Measurements from ENCODE around the gene TLE1.
"Not testable (repeated sequence)": the region's sequence is repeated elsewhere in the genome, so short reads cannot be mapped to it uniquely, and the experiment has no call there.

The TLE1 gene

GRCh38 chr9:81609782-81610739, 79.3 kb downstream of the TLE1 start:
- Histone ChIP-seq H3K9me3 (ENCODE audit: control insufficient read depth, low read length) (no peaks in the 10 kb centered on the region), H2BK120ac (ENCODE audit: low read depth, low read length) (no peak overlapping the region), H3K4me2 (ENCODE audit: low read length, poor library complexity, severe bottlenecking) (peak overlapping the region; percentile 5), H3K18ac (ENCODE audit: low read depth in 1 of 2, low read length in 2 of 2) (no peak overlapping the region), H2BK15ac (ENCODE audit: low read depth, poor library complexity, severe bottlenecking) (no peak overlapping the region), H2BK5ac (ENCODE audit: low read depth, low read length, poor library complexity, severe bottlenecking) (no peak overlapping the region), H3K4me1 (ENCODE audit: control insufficient read depth, insufficient read depth, low read depth, low read length) (peaks cover 2% of the 10 kb centered on the region), H3K27me3 (ENCODE audit: control insufficient read depth in 1 of 2, insufficient read depth in 1 of 2, low read length in 2 of 2) (no peaks in the 10 kb centered on the region), H3K36me3 (ENCODE audit: control insufficient read depth in 1 of 2, insufficient read depth in 2 of 2, low read depth in 1 of 2, low read length in 2 of 2) (peaks cover 32 to 54% of the 10 kb centered on the region in 2 experiments), H3K4me3 (ENCODE audit: insufficient read depth in 1 of 2, low read depth in 1 of 2, low read length in 2 of 2) (no peak overlapping the region), H3K14ac (ENCODE audit: low read length in 2 of 2) (no peak overlapping the region), H2AFZ (ENCODE audit: low read depth, low read length) (no peak overlapping the region), H4K91ac (ENCODE audit: low read length) (no peak overlapping the region), H3K79me1 (replicated peaks; ENCODE audit: low read length, poor library complexity, severe bottlenecking) (peaks cover 3% of the 10 kb centered on the region), H2BK12ac (ENCODE audit: low read length in 2 of 2) (peak overlapping the region in 1 of 2 experiments; percentile 51), H2AK5ac (ENCODE audit: low read length, severe bottlenecking) (no peak overlapping the region), H3K4ac (ENCODE audit: low read depth in 1 of 2, low read length in 2 of 2) (peak overlapping the region in 1 of 2 experiments; percentile 57), H3K9ac (ENCODE audit: low read length) (no peak overlapping the region), H3K23ac (ENCODE audit: low read length in 2 of 2) (no peak overlapping the region), H3K27ac (ENCODE audit: low read length, poor library complexity, severe bottlenecking) (peak overlapping the region; percentile 50), H4K8ac (ENCODE audit: low read length) (no peak overlapping the region)
- WGBS, result 64% methylated on average over 7 of the region's 8 CpGs
- DNase-seq, result peak; percentile 72

- Histone ChIP-seq H3K27ac (ENCODE audit: low read length, poor library complexity, severe bottlenecking) (no peak overlapping the region), H3K9me3 (ENCODE audit: control insufficient read depth, low read length) (no peaks in the 10 kb centered on the region), H3K4me3 (ENCODE audit: insufficient read depth in 1 of 2, low read depth in 1 of 2, low read length in 2 of 2) (no peak overlapping the region), H3K4ac (ENCODE audit: low read depth in 1 of 2, low read length in 2 of 2) (no peak overlapping the region), H2BK12ac (ENCODE audit: low read length in 2 of 2) (no peak overlapping the region), H3K9ac (ENCODE audit: low read length) (no peak overlapping the region), H4K91ac (ENCODE audit: low read length) (no peak overlapping the region), H2BK5ac (ENCODE audit: low read depth, low read length, poor library complexity, severe bottlenecking) (no peak overlapping the region), H3K18ac (ENCODE audit: low read depth in 1 of 2, low read length in 2 of 2) (no peak overlapping the region), H2AFZ (ENCODE audit: low read depth, low read length) (no peak overlapping the region), H3K4me1 (ENCODE audit: control insufficient read depth, insufficient read depth, low read depth, low read length) (peaks cover 5% of the 10 kb centered on the region), H2BK15ac (ENCODE audit: low read depth, poor library complexity, severe bottlenecking) (no peak overlapping the region), H2AK5ac (ENCODE audit: low read length, severe bottlenecking) (no peak overlapping the region), H3K36me3 (ENCODE audit: control insufficient read depth in 1 of 2, insufficient read depth in 2 of 2, low read depth in 1 of 2, low read length in 2 of 2) (peaks cover 22 to 55% of the 10 kb centered on the region in 2 experiments), H4K8ac (ENCODE audit: low read length) (no peak overlapping the region), H3K79me1 (replicated peaks; ENCODE audit: low read length, poor library complexity, severe bottlenecking) (peaks cover 2% of the 10 kb centered on the region), H2BK120ac (ENCODE audit: low read depth, low read length) (no peak overlapping the region), H3K23ac (ENCODE audit: low read length in 2 of 2) (no peak overlapping the region), H3K14ac (ENCODE audit: low read length in 2 of 2) (no peak overlapping the region), H3K4me2 (ENCODE audit: low read length, poor library complexity, severe bottlenecking) (no peak overlapping the region), H3K27me3 (ENCODE audit: control insufficient read depth in 1 of 2, insufficient read depth in 1 of 2, low read length in 2 of 2) (no peaks in the 10 kb centered on the region)
- WGBS, result 89% methylated on average over 4 of the region's 4 CpGs
- DNase-seq, result no peak
Measured at GRCh38 chr9:81608289-81608657, 81.1 kb downstream of the TLE1 start.

- no peak for DNase-seq
Measured at GRCh38 chr9:81607593-81608288, 81.6 kb downstream of the TLE1 start.

GRCh38 chr9:81606261-81606660, 83.1 kb downstream of the TLE1 start:
- not testable (repeated sequence) for H3K14ac ChIP-seq (ENCODE audit: low read length in 2 of 2); H2AK5ac ChIP-seq (ENCODE audit: low read length, severe bottlenecking); H2BK12ac ChIP-seq (ENCODE audit: low read length in 2 of 2); H3K4me2 ChIP-seq (ENCODE audit: low read length, poor library complexity, severe bottlenecking); H3K4ac ChIP-seq (ENCODE audit: low read depth in 1 of 2, low read length in 2 of 2); DNase-seq; H2BK5ac ChIP-seq (ENCODE audit: low read depth, low read length, poor library complexity, severe bottlenecking); H2BK15ac ChIP-seq (ENCODE audit: low read depth, poor library complexity, severe bottlenecking); H3K4me3 ChIP-seq (ENCODE audit: insufficient read depth in 1 of 2, low read depth in 1 of 2, low read length in 2 of 2); H3K4me1 ChIP-seq (ENCODE audit: control insufficient read depth, insufficient read depth, low read depth, low read length); H4K8ac ChIP-seq (ENCODE audit: low read length); H2BK120ac ChIP-seq (ENCODE audit: low read depth, low read length); H2AFZ ChIP-seq (ENCODE audit: low read depth, low read length); H3K27ac ChIP-seq (ENCODE audit: low read length, poor library complexity, severe bottlenecking); H3K79me1 ChIP-seq (replicated peaks; ENCODE audit: low read length, poor library complexity, severe bottlenecking); H4K91ac ChIP-seq (ENCODE audit: low read length); H3K18ac ChIP-seq (ENCODE audit: low read depth in 1 of 2, low read length in 2 of 2); H3K23ac ChIP-seq (ENCODE audit: low read length in 2 of 2); H3K9me3 ChIP-seq (ENCODE audit: control insufficient read depth, low read length); H3K9ac ChIP-seq (ENCODE audit: low read length); H3K27me3 ChIP-seq (ENCODE audit: control insufficient read depth in 1 of 2, insufficient read depth in 1 of 2, low read length in 2 of 2)
- peaks cover 8 to 56% of the 10 kb centered on the region in 2 experiments for H3K36me3 ChIP-seq (ENCODE audit: control insufficient read depth in 1 of 2, insufficient read depth in 2 of 2, low read depth in 1 of 2, low read length in 2 of 2)

More at GRCh38 chr9:81607593-81608288, 81.6 kb downstream of the TLE1 start:
- H3K9me3 ChIP-seq (ENCODE audit: control insufficient read depth, low read length), result no peaks in the 10 kb centered on the region
- no peak overlapping the region for H4K8ac ChIP-seq (ENCODE audit: low read length)
- H3K9ac ChIP-seq (ENCODE audit: low read length), result no peak overlapping the region
- no peak overlapping the region for H2BK15ac ChIP-seq (ENCODE audit: low read depth, poor library complexity, severe bottlenecking)
- peak overlapping the region; percentile 61 for H4K91ac ChIP-seq (ENCODE audit: low read length)
- no peaks in the 10 kb centered on the region for H3K27me3 ChIP-seq (ENCODE audit: control insufficient read depth in 1 of 2, insufficient read depth in 1 of 2, low read length in 2 of 2)
- no peak overlapping the region for H3K4me3 ChIP-seq (ENCODE audit: insufficient read depth in 1 of 2, low read depth in 1 of 2, low read length in 2 of 2)
- no peak overlapping the region for H3K4me2 ChIP-seq (ENCODE audit: low read length, poor library complexity, severe bottlenecking)
- H3K4me1 ChIP-seq (ENCODE audit: control insufficient read depth, insufficient read depth, low read depth, low read length), result peaks cover 5% of the 10 kb centered on the region
- H2AFZ ChIP-seq (ENCODE audit: low read depth, low read length), result no peak overlapping the region
- no peak overlapping the region for H2BK120ac ChIP-seq (ENCODE audit: low read depth, low read length)
- peaks cover 2% of the 10 kb centered on the region for H3K79me1 ChIP-seq (replicated peaks; ENCODE audit: low read length, poor library complexity, severe bottlenecking)
- H3K4ac ChIP-seq (ENCODE audit: low read depth in 1 of 2, low read length in 2 of 2), result no peak overlapping the region
- H3K36me3 ChIP-seq (ENCODE audit: control insufficient read depth in 1 of 2, insufficient read depth in 2 of 2, low read depth in 1 of 2, low read length in 2 of 2), result peaks cover 19 to 56% of the 10 kb centered on the region in 2 experiments
- no peak overlapping the region for H2AK5ac ChIP-seq (ENCODE audit: low read length, severe bottlenecking)
- no peak overlapping the region for H3K23ac ChIP-seq (ENCODE audit: low read length in 2 of 2)
- no peak overlapping the region for H2BK12ac ChIP-seq (ENCODE audit: low read length in 2 of 2)
- no peak overlapping the region for H3K18ac ChIP-seq (ENCODE audit: low read depth in 1 of 2, low read length in 2 of 2)
- 62% methylated on average over 5 of the region's 5 CpGs for WGBS
- H3K14ac ChIP-seq (ENCODE audit: low read length in 2 of 2), result no peak overlapping the region
- H2BK5ac ChIP-seq (ENCODE audit: low read depth, low read length, poor library complexity, severe bottlenecking), result no peak overlapping the region
- no peak overlapping the region for H3K27ac ChIP-seq (ENCODE audit: low read length, poor library complexity, severe bottlenecking)

Data from mesenchymal stem cell (in vitro differentiated cells and primary cell).